PC-9 (cell line): ENCODE results near the gene IKZF2. TPM values are rescaled to one million over a fixed set of nuclear protein-coding genes. Genes with fewer than 3 reads are reported as not detected.

Experiments used
- BruUV-seq: library from RNA; stranded (reverse); fragments of 400-500 nt; replicated peaks from 2 replicates; lab custom pipeline; 2021; lab: Mats Ljungman, UMichigan
- CTCF ChIA-PET: fragments of 300-600 bp; sonication (Branson Sonifier 250); formaldehyde crosslinking; loops from one replicate; lab custom pipeline; 2022; ENCODE audit warnings: antibody characterized with exemption; lab: Charles Lee
- POLR2A ChIA-PET: fragments of 300-600 bp; sonication (Branson Sonifier 250); formaldehyde crosslinking; loops from one replicate; lab custom pipeline; 2022; ENCODE audit warnings: antibody characterized with exemption; ENCODE audit not compliant: unreplicated experiment; lab: Charles Lee
- DNase-seq, 2 experiments: peaks; one replicate each; pipeline versions ENCODE4 v3.0.0 to v3.0.0-alpha.2; 2015 to 2022; ENCODE audit warnings: mixed read lengths in 1 of 2
- H2AFZ ChIP-seq: fragments of 200-600 bp; sonication (generic); 2 replicates; pipeline ENCODE4 v1.8.1; 2017; ENCODE audit warnings: antibody characterized with exemption
- H3F3A ChIP-seq: fragments of 200-600 bp; sonication (generic); 2 replicates; pipeline ENCODE4 v1.8.1; 2017; ENCODE audit warnings: antibody characterized with exemption, mild to moderate bottlenecking, low read depth; ENCODE audit not compliant: insufficient read depth
- H3K27ac ChIP-seq: fragments of 200-600 bp; sonication (generic); 2 replicates; pipeline ENCODE4 v1.6.1; 2016; ENCODE audit warnings: mixed run types
- H3K27me3 ChIP-seq: fragments of 200-600 bp; sonication (generic); 2 replicates; pipeline ENCODE4 v1.6.1; 2016; ENCODE audit warnings: low read depth, mixed run types; ENCODE audit not compliant: insufficient read depth
- H3K36me3 ChIP-seq: fragments of 200-600 bp; sonication (generic); 2 replicates; pipeline ENCODE4 v1.6.1; 2016; ENCODE audit warnings: low read depth, mixed run types
- H3K4me1 ChIP-seq: fragments of 200-600 bp; sonication (generic); replicated peaks from 2 replicates; pipeline ENCODE4 v1.6.1; 2016; ENCODE audit warnings: mixed run types; ENCODE audit not compliant: insufficient read depth
- H3K4me2 ChIP-seq: fragments of 200-600 bp; sonication (generic); 2 replicates; pipeline ENCODE4 v1.6.1; 2017; ENCODE audit warnings: mixed run types
- H3K4me3 ChIP-seq: fragments of 200-600 bp; sonication (generic); 2 replicates; pipeline ENCODE4 v1.6.1; 2016; ENCODE audit warnings: mixed run types
- H3K79me2 ChIP-seq: fragments of 200-600 bp; sonication (generic); 2 replicates; pipeline ENCODE4 v1.6.1; 2017; ENCODE audit warnings: low read depth, mixed run types
- H3K9me2 ChIP-seq: fragments of 200-600 bp; sonication (generic); 2 replicates; pipeline ENCODE4 v1.8.1; 2017; ENCODE audit warnings: mild to moderate bottlenecking; ENCODE audit not compliant: insufficient read depth
- H3K9me3 ChIP-seq: fragments of 200-600 bp; sonication (generic); 2 replicates; pipeline ENCODE4 v1.8.1; 2016; ENCODE audit warnings: low read depth; ENCODE audit not compliant: insufficient read depth
- H4K20me1 ChIP-seq: fragments of 200-600 bp; sonication (generic); 2 replicates; pipeline ENCODE4 v1.8.1; 2017; ENCODE audit not compliant: insufficient read depth
- EZH2 ChIP-seq: fragments of 200-600 bp; sonication (generic); IDR thresholded peaks from 2 replicates; pipeline ENCODE4 v1.8.0; 2017; ENCODE audit warnings: antibody characterized with exemption, low read depth
- intact Hi-C: fragments of 100-400 bp; cut with micrococcal nuclease; formaldehyde crosslinking; loops from one replicate; pipeline ENCODE4 v1.10.0; 2022; ENCODE audit not compliant: unreplicated experiment
- total RNA-seq: library from RNA; stranded (reverse); gene quantifications from 2 replicates; pipeline ENCODE4 v1.2.3, GENCODE V29; 2021
- TF ChIP-seq, protein P1 (sequence below): fragments of 200-600 bp; sonication (generic); conservative IDR thresholded peaks from 2 replicates; pipeline ENCODE4 v1.6.1; 2017; ENCODE audit warnings: mixed run types, antibody characterized with exemption, mild to moderate bottlenecking, moderate library complexity

IKZF2 gene
- total RNA-seq, 1 experiment from 2014 or later: 28.3 TPM

DNA sequence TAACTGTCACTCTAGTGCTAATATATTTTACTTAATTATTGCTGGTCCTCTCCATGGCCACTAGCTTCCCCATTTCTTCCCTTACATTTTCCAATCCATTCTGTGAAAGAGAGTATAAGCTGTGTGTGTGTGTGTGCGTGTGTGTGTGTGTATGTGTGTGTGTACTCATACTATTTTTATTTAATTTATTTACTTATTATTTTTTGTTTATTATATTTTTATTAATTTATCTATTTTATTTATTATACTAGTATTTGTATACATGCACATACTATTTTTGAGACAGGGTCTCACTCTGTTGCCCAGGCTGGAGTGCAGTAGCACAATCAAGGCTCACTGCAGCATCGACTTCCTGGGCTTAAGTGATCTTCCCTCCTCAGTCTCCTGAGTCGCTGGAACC, 59.6 kb downstream of the IKZF2 start:
- Histone ChIP-seq H3K27me3 (no peaks in the 10 kb centered on the region), H3K27ac (no peak overlapping the region), H3K4me3 (no peak overlapping the region), H4K20me1 (no peaks in the 10 kb centered on the region), H3K4me1 (no peaks in the 10 kb centered on the region), H3K9me2 (no peaks in the 10 kb centered on the region), H3K4me2 (no peak overlapping the region), H3K9me3 (no peaks in the 10 kb centered on the region), H3K79me2 (0 out of 2 replicates have a peak, but pooled peaks cover 3% of the 10 kb centered on the region), H3F3A (no peaks in the 10 kb centered on the region), H2AFZ (no peak overlapping the region), H3K36me3 (no peaks in the 10 kb centered on the region)
- POLR2A ChIA-PET: no interaction called here
- TF ChIP-seq EZH2: no peak
- TF ChIP-seq, protein P1, sequence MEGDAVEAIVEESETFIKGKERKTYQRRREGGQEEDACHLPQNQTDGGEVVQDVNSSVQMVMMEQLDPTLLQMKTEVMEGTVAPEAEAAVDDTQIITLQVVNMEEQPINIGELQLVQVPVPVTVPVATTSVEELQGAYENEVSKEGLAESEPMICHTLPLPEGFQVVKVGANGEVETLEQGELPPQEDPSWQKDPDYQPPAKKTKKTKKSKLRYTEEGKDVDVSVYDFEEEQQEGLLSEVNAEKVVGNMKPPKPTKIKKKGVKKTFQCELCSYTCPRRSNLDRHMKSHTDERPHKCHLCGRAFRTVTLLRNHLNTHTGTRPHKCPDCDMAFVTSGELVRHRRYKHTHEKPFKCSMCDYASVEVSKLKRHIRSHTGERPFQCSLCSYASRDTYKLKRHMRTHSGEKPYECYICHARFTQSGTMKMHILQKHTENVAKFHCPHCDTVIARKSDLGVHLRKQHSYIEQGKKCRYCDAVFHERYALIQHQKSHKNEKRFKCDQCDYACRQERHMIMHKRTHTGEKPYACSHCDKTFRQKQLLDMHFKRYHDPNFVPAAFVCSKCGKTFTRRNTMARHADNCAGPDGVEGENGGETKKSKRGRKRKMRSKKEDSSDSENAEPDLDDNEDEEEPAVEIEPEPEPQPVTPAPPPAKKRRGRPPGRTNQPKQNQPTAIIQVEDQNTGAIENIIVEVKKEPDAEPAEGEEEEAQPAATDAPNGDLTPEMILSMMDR: no peak
- no peak for DNase-seq
- BruUV-seq: no TSS peak
- CTCF ChIA-PET: no interaction called here
- intact Hi-C loops: no loop called here

DNA sequence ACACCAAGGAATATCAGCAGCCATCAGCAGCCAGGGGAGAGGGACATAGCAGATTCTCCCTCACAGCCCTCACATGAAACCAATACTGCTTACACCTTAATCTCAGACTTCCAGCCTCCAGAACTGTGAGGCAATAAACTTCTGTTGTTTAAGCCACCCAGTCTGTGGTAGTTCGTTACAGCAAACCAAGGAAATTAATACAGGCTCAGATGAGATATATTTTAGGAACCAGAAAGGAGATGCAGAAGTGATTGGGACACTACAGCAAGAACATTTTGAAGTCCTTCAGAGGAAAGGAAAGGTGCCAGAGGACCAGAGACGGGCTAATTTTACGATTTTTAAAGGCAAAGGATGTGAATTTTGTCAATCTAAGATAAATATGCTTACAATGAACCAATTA, 60.6 kb downstream of the IKZF2 start:
- BruUV-seq: no TSS peak
- TF ChIP-seq EZH2: no peak
- TF ChIP-seq, protein P1: no peak
- POLR2A ChIA-PET: no interaction called here
- H3K9me2 ChIP-seq: no peaks in the 10 kb centered on the region
- H3K27ac ChIP-seq: no peak overlapping the region
- H3K4me3 ChIP-seq: no peak overlapping the region
- no peaks in the 10 kb centered on the region for H3K4me1 ChIP-seq
- H3K79me2 ChIP-seq: 0 out of 2 replicates have a peak, but pooled peaks cover 3% of the 10 kb centered on the region
- no peaks in the 10 kb centered on the region for H3K27me3 ChIP-seq
- H4K20me1 ChIP-seq: no peaks in the 10 kb centered on the region
- H3K9me3 ChIP-seq: no peaks in the 10 kb centered on the region
- H3K4me2 ChIP-seq: no peak overlapping the region
- CTCF ChIA-PET: no interaction called here
- no peaks in the 10 kb centered on the region for H3F3A ChIP-seq
- no peak overlapping the region for H2AFZ ChIP-seq
- no peak for DNase-seq
- intact Hi-C loops: no loop called here
- no peaks in the 10 kb centered on the region for H3K36me3 ChIP-seq

DNA sequence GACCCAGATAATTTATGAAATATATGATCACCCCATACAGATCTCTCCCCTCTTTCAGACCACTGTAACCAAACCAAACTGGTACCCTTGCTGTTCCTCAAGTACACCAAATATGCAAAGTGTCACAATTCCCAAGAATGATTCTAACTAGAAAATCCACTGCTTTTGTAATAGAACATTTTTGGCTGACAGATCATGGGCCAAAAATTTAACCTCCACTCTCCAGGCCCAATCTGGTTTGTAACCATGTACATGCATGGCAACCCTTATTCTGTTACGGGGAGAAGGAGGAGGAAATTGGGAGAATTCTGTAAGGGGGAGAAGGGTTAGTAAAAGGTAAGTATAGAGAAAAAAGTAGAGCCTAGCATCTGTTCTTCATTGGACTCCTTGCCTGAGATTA, 62.0 kb downstream of the IKZF2 start:
- intact Hi-C loops: no loop called here
- H3K4me3 ChIP-seq: no peak overlapping the region
- ChIA-PET CTCF (no interaction called here), POLR2A (no interaction called here)
- no peaks in the 10 kb centered on the region for H3K27me3 ChIP-seq
- no peak overlapping the region for H3K4me2 ChIP-seq
- no peaks in the 10 kb centered on the region for H3K9me3 ChIP-seq
- H3K9me2 ChIP-seq: no peaks in the 10 kb centered on the region
- no TSS peak for BruUV-seq
- H3K27ac ChIP-seq: no peak overlapping the region
- H3K4me1 ChIP-seq: no peaks in the 10 kb centered on the region
- H4K20me1 ChIP-seq: no peaks in the 10 kb centered on the region
- TF ChIP-seq, protein P1: no peak
- TF ChIP-seq EZH2: no peak
- no peaks in the 10 kb centered on the region for H3F3A ChIP-seq
- H3K79me2 ChIP-seq: 0 out of 2 replicates have a peak, but pooled peaks cover under 1% of the 10 kb centered on the region
- no peaks in the 10 kb centered on the region for H3K36me3 ChIP-seq
- DNase-seq: no peak
- H2AFZ ChIP-seq: no peak overlapping the region
